Vagina (tissue), 2 donors: Measurements from ENCODE around the gene FUT1. TPM values are rescaled to one million over a fixed set of nuclear protein-coding genes. Genes with fewer than 3 reads are reported as not detected.

ENCODE experiments used
- DNase-seq, 2 donors: peaks; one replicate each; pipeline ENCODE4 v3.0.0-alpha.2; 2017; ENCODE audit errors: extremely low spot score in 2 of 2
- H3K27ac ChIP-seq: fragments of 200-600 bp; sonication (generic); one replicate; pipeline ENCODE4 v1.5.1; 2019
- H3K27me3 ChIP-seq: fragments of 200-600 bp; sonication (generic); one replicate; pipeline ENCODE4 v1.5.1; 2019
- H3K36me3 ChIP-seq, 2 donors: fragments of 200-600 bp; sonication (generic); one replicate each; pipeline ENCODE4 v1.5.1; 2017 to 2019
- H3K4me1 ChIP-seq: fragments of 200-600 bp; sonication (generic); one replicate; pipeline ENCODE4 v1.5.1; 2019
- H3K4me3 ChIP-seq, 2 donors: fragments of 200-600 bp; sonication (generic); 1 replicate in 1 of 2; 2 replicates in 1 of 2; pipeline ENCODE4 v1.5.1; 2016 to 2019
- H3K9me3 ChIP-seq: fragments of 200-600 bp; sonication (generic); one replicate; pipeline ENCODE4 v1.5.1; 2019
- CTCF ChIP-seq, 3 experiments: fragments of 450-650 bp in 2 of 3; fragments of 200-600 bp in 1 of 3; sonication (generic) in 1 of 3; IDR thresholded peaks; one replicate each; pipeline ENCODE4 v1.5.1; 2017 to 2019; ENCODE audit warnings: antibody characterized with exemption in 3 of 3, mild to moderate bottlenecking in 2 of 3, moderate library complexity in 2 of 3
- POLR2A ChIP-seq, 2 donors: fragments of 450-650 bp; IDR thresholded peaks; one replicate each; pipeline ENCODE4 v1.6.1; 2017; ENCODE audit warnings: antibody characterized with exemption in 2 of 2, mild to moderate bottlenecking in 2 of 2, moderate library complexity in 2 of 2
- POLR2AphosphoS5 ChIP-seq, 2 donors: sonication (generic); formaldehyde crosslinking; IDR thresholded peaks; one replicate each; pipeline ENCODE4 v1.9.0; 2017; ENCODE audit warnings: antibody characterized with exemption in 2 of 2, mild to moderate bottlenecking in 2 of 2, low read depth in 1 of 2; ENCODE audit not compliant: insufficient read depth in 1 of 2
- intact Hi-C: fragments of 100-400 bp; cut with DNase I; formaldehyde crosslinking; loops from one replicate; pipeline ENCODE4 v1.15.1; 2023
- total RNA-seq: library from RNA; depleted of rRNA; stranded (reverse); fragments of >200 nt; gene quantifications from one replicate; pipeline ENCODE4 v1.2.3, GENCODE V29; 2016

Gene FUT1
- total RNA-seq, 1 donor from 2014 or later, result 6.4 TPM

GRCh38 chr19:48757089-48757675 lies 4.7 kb upstream of the FUT1 start:
- intact Hi-C loops, result no loop called here
- H3K4me3 ChIP-seq, result no peak overlapping the region

GRCh38 chr19:48756686-48757085 lies 4.2 kb upstream of the FUT1 start:
- no peaks in the 10 kb centered on the region for H3K27me3 ChIP-seq
- H3K27ac ChIP-seq, result no peak overlapping the region
- H3K4me3 ChIP-seq, result no peak overlapping the region
- TF ChIP-seq POLR2AphosphoS5 (IDR thresholded peaks at IDR 0.05; ENCODE audit: insufficient read depth in 1 of 2, low read depth in 1 of 2) (no peak), CTCF (IDR thresholded peaks at IDR 0.05) (no peak), POLR2A (IDR thresholded peaks at IDR 0.05) (no peak)
- no peaks in the 10 kb centered on the region for H3K9me3 ChIP-seq
- peaks cover 17% of the 10 kb centered on the region for H3K4me1 ChIP-seq
- no peaks in the 10 kb centered on the region for H3K36me3 ChIP-seq
- intact Hi-C loops, result no loop called here
- DNase-seq, result no peak

More at GRCh38 chr19:48757089-48757675, 4.7 kb upstream of the FUT1 start:
- no peak for TF ChIP-seq POLR2A (IDR thresholded peaks at IDR 0.05)
- Histone ChIP-seq H3K36me3 (no peaks in the 10 kb centered on the region), H3K27ac (no peak overlapping the region), H3K27me3 (no peaks in the 10 kb centered on the region), H3K4me1 (peaks cover 17% of the 10 kb centered on the region), H3K9me3 (no peaks in the 10 kb centered on the region)
- no peak for DNase-seq

GRCh38 chr19:48756212-48756611 lies 3.8 kb upstream of the FUT1 start:
- Histone ChIP-seq H3K4me3 (no peak overlapping the region), H3K27ac (no peak overlapping the region), H3K27me3 (no peaks in the 10 kb centered on the region), H3K36me3 (no peaks in the 10 kb centered on the region), H3K4me1 (peaks cover 17% of the 10 kb centered on the region), H3K9me3 (no peaks in the 10 kb centered on the region)
- TF ChIP-seq CTCF (IDR thresholded peaks at IDR 0.05) (no peak), POLR2AphosphoS5 (IDR thresholded peaks at IDR 0.05; ENCODE audit: insufficient read depth in 1 of 2, low read depth in 1 of 2) (no peak), POLR2A (IDR thresholded peaks at IDR 0.05) (no peak)
- intact Hi-C loops, result no loop called here
- DNase-seq, result no peak

DNA sequence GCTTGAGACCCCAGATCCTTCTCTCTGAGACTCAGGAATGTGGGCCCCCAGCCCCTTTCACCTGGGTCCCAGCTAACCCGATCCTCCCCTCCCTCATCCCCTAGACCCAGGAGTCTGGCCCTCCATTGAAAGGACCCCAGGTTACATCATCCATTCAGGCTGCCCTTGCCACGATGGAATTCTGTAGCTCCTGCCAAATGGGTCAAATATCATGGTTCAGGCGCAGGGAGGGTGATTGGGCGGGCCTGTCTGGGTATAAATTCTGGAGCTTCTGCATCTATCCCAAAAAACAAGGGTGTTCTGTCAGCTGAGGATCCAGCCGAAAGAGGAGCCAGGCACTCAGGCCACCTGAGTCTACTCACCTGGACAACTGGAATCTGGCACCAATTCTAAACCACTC lies 3.3 kb upstream of the FUT1 start:
- DNase-seq, result no peak
- H3K36me3 ChIP-seq, result no peaks in the 10 kb centered on the region
- H3K4me1 ChIP-seq, result peaks cover 17% of the 10 kb centered on the region
- TF ChIP-seq POLR2A (IDR thresholded peaks at IDR 0.05) (no peak), CTCF (IDR thresholded peaks at IDR 0.05) (no peak), POLR2AphosphoS5 (IDR thresholded peaks at IDR 0.05; ENCODE audit: insufficient read depth in 1 of 2, low read depth in 1 of 2) (no peak)
- no peaks in the 10 kb centered on the region for H3K9me3 ChIP-seq
- no peaks in the 10 kb centered on the region for H3K27me3 ChIP-seq
- no peak overlapping the region for H3K27ac ChIP-seq
- intact Hi-C loops, result no loop called here
- no peak overlapping the region for H3K4me3 ChIP-seq

DNA sequence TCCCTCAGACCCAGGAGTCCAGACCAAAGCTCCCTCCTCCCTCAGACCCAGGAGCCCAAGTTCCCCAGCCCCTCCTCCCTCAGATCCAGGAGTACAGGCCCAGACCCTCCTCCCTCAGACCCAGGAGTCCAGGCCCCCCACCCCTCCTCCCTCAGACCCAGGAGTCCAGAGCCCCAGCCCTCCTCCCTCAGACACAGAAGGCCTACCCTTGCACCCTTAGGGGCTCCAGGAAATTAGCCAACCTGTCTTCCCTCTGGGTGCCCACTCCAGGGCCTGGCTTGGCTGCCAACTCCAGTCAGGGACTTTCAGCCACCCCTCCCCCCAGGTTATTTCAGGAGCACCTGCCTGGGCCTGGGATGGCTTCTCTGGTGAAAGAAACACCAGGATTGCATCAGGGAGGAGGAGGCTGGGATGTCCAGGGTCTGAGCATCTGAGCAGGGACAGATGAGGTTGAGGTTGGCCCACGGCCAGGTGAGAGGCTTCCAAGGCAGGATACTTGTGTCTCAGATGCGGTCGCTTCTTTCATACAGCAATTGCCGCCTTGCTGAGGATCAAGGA lies 2.7 kb upstream of the FUT1 start, which contains the start of gene FGF21:
TSS of gene FGF21 (plus strand) at position 441 of the 558 bp plus-strand sequence. CDS start 713 bp downstream, outside the sequence.
- no peak for DNase-seq
- H3K36me3 ChIP-seq, result no peaks in the 10 kb centered on the region
- H3K27ac ChIP-seq, result no peak within 1 kb of the TSS
- H3K27me3 ChIP-seq, result no peaks in the 10 kb centered on the region
- peaks cover 17% of the 10 kb centered on the region for H3K4me1 ChIP-seq
- TF ChIP-seq CTCF (IDR thresholded peaks at IDR 0.05), result no peak
- TF ChIP-seq POLR2AphosphoS5 (IDR thresholded peaks at IDR 0.05; ENCODE audit: insufficient read depth in 1 of 2, low read depth in 1 of 2), result no peak
- no peak for TF ChIP-seq POLR2A (IDR thresholded peaks at IDR 0.05)
- H3K9me3 ChIP-seq, result no peaks in the 10 kb centered on the region
- no peak within 1 kb of the TSS for H3K4me3 ChIP-seq
- intact Hi-C loops, result no loop called here
